H1 (cell line): ENCODE results near the gene SDC4.

Source experiments
- BCL11A ChIP-seq, 2 experiments: IDR thresholded peaks; one replicate each; pipeline ENCODE4 v1.6.1; 2011; ENCODE audit warnings: low read depth in 2 of 2, low read length in 2 of 2, mild to moderate bottlenecking in 2 of 2
- CTCF ChIP-seq, 3 experiments: IDR thresholded peaks; 1 replicate in 2 of 3; 2 replicates in 1 of 3; pipeline versions ENCODE4 v1.5.1 to v1.6.1; 2011; ENCODE audit warnings: low read length in 3 of 3, mild to moderate bottlenecking in 3 of 3, inconsistent platforms in 2 of 3, low read depth in 1 of 3, moderate library complexity in 1 of 3; ENCODE audit not compliant: insufficient read depth in 1 of 3; ENCODE audit errors: control extremely low read depth in 1 of 3
- POLR2A ChIP-seq, 2 experiments: IDR thresholded peaks; 1 replicate in 1 of 2; 2 replicates in 1 of 2; pipeline ENCODE4 v1.6.1; 2011; ENCODE audit warnings: low read depth in 2 of 2, low read length in 2 of 2, mild to moderate bottlenecking in 2 of 2; ENCODE audit errors: control extremely low read depth in 1 of 2
- POU5F1 ChIP-seq: IDR thresholded peaks from 2 replicates; pipeline ENCODE4 v1.6.1; 2011; ENCODE audit warnings: low read depth, mild to moderate bottlenecking, low read length, moderate library complexity
- RAD21 ChIP-seq, 2 experiments: IDR thresholded peaks in 1 of 2; conservative IDR thresholded peaks in 1 of 2; 2 replicates each; pipeline ENCODE4 v1.6.1; 2011; ENCODE audit warnings: low read depth in 2 of 2, low read length in 2 of 2, improper control_type of control experiment in 1 of 2, inconsistent platforms in 1 of 2, mild to moderate bottlenecking in 1 of 2, moderate library complexity in 1 of 2

DNA sequence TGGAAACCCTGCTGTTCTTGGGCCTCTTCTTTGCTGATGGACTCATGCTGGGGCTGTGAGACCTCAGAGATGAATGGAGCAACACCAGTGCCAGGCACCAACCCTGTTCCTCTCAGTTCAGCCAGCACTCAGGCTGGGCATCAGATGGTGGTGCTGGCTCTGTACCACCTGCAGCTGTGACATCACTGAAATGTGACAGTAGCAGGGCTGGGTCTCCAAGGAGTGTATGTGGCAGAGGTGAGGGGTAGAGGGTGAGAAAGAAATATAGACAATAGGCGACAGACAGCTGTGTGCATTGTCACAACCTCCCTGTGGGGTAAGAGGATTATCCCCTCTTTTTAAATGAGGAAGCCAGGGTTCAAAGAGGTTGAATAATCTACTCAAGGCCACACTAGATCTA lies 30.0 kb upstream of the SDC4 start, which contains the start of gene TP53TG5:
- TF ChIP-seq RAD21 (IDR thresholded peaks at IDR 0.05 in 1 of 2, conservative IDR thresholded peaks at IDR 0.05 in 1 of 2; ENCODE audit: low read depth in 2 of 2, low read length in 2 of 2), result no peak
- no peak for TF ChIP-seq POLR2A (IDR thresholded peaks at IDR 0.05; ENCODE audit: control extremely low read depth in 1 of 2, low read depth in 2 of 2, low read length in 2 of 2)
- TF ChIP-seq POU5F1, result no peak
- no peak for TF ChIP-seq BCL11A (IDR thresholded peaks at IDR 0.05; ENCODE audit: low read depth in 2 of 2, low read length in 2 of 2)
- TF ChIP-seq CTCF (IDR thresholded peaks at IDR 0.05; ENCODE audit: control extremely low read depth in 1 of 3, insufficient read depth in 1 of 3, low read depth in 1 of 3, low read length in 3 of 3), result no peak
